ENCODE data around the gene SLC35E2B.
"Not testable (repeated sequence)": the region's sequence is repeated elsewhere in the genome, so short reads cannot be mapped to it uniquely, and the experiment has no call there.

SLC35E2B gene

DNA sequence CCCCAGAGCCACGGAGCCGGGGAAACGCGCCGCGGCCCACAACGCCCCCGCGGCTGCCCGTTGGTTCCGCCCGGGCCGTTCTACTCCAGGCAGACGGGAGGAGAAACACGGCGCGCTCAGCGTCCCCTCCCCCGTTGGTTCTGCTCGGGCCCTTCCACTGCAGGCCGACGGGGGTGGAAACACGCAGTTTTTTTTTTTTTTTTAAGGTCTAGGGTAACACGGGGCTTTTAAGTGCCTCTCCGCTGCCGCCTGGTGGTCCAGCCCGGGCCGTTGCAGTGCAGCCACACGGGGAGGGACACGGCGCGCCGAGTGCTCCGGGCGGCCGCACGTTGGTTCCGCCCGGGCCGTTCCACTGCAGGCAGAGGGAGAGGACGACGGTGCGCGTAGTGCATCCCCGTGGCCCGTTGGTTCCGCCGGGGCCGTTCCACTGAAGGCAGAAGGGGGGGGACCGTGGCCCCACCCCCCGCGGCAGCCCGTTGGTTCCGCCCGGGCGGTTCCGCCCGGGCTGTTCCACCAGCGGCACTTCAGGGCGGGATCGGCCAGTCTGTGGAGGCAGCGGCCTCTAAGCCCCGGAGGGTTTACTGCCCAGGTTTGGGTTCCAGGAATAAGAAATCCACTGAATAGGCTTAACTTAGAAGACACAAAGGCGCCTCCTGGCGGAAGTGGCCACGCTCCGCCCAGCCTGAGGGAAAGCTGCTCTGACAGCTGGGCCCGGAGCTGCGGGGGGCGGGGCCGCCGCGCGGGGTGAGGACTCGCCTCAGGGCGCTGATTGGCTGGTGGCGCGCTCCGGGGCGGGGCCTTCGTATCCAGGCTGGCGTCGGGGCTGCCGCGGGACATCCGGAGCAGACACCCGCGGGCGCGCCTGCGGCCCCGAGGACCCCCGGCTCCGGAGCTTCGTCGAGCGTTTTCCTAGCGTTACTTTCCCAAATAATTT lies at the start of gene SLC35E2B:
Gene SLC35E2B, minus strand, starts transcription at position 82 of the 934 bp plus-strand sequence. CDS start 16,096 bp downstream, outside the sequence.
- peak; percentile 52 to 90 (median 89) for DNase-seq (ENCODE audit: low read depth in 3 of 3)

DNA sequence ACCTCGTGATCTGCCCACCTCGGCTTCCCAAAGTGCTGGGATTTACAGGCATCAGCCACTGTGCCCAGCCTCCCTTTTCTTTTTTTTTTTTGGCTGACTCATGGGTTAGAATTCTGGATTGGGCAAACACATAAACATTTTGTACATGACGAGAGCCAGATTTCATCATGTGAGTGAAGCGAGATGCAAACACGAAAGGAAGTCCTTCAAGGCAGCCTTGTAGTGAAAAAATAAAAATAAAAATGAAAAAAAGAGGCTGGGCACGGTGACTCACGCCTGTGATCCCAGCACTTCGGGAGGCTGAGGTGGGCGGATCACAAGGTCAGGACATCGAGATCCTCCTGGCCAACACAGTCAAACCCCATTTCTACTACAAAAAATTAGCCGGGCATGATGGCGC lies 48.4 kb upstream of the SLC35E2B start:
- DNase-seq (ENCODE audit: low read depth in 3 of 3), result not testable (repeated sequence)

DNA sequence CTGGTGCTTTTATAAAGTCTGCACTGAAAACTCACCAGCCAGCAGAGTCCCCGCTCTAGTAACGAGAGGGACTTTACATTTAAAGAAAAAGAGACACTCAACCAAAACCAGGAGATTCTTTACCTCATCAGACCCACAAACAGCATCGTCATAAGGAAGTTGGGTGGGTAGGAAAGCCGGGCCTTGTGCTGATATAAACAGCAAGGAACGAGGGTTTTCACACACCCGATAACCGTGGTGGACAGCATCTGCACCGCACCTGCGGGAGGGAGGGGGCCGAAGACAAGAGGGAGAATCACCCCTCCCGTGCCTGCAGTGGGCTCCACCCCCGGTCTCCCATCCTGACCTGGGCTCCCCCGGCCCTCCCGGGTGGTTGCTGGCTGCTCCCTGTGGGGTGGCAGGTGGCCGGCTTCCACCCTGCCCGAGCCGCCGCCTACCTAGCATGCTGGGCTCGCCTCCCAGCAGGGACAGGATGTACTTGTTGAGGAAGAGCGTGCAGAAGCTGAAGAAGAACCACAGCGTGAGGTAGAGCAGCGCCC lies 46.3 kb upstream of the SLC35E2B start:
- not testable (repeated sequence) for DNase-seq (ENCODE audit: low read depth in 3 of 3)

DNA sequence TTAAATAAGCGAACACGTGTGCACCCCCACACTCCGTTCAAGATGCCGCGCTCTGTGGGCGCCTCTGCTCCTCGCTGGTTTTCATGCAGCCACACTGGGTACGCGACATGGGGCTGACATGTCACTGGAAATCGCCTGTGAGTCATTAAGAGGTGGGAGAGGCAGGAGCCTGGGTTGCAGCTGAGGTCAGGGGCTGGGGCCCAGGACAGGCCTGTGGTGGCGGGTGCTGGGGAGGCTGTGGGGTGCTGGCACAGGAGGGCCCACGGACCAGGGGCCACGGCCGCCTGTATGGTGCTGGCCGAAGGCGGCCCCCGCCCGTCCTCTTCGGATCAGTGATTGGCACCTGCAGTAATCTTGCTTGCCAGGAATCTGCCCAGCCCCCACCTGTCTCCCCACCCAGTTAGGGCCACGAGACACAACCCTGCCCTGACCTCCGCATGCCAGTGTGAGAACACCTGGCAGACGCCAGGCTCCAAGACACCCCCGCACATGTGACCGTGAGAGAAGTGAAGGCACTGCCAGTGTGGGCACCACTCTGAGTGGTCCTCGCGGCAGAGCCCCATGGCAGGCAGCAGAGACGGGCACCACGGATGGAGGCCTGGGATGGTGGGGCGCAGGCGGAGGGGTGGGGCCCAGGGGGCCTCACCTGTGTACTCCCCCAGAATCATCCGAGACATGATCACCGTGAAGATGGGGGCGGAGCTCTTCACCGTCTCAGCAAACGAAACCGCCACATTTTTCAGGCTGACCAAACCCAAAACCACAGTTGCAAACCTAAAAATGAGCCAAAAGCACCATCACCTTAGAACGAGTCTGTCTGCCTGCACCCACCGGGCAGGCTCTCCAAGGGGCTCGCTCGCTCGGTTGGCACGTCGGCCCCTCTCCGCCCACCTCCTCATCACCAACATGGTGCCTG lies 45.3 kb upstream of the SLC35E2B start:
- not testable (repeated sequence) for DNase-seq (ENCODE audit: low read depth in 3 of 3)

DNA sequence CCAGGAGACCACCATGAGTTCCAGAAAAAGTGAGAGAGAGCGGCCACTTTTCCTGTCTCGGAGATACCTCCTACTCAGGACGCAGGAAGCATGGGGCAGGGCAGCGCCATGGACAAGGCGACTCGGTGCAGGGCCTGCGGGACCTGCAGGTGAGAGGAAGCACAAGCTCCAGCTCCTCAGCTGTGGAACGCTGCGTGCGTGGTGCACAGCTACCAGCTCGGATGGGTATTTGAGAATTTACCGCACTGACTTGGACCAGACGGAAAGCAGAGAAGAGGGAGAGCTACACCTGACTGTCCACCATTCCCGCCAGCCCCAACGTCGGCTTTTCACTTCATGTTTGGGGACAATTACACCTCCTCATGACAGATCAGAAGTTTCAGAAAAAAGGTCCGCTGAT lies 39.8 kb upstream of the SLC35E2B start:
- DNase-seq (ENCODE audit: low read depth in 3 of 3), result no peak

DNA sequence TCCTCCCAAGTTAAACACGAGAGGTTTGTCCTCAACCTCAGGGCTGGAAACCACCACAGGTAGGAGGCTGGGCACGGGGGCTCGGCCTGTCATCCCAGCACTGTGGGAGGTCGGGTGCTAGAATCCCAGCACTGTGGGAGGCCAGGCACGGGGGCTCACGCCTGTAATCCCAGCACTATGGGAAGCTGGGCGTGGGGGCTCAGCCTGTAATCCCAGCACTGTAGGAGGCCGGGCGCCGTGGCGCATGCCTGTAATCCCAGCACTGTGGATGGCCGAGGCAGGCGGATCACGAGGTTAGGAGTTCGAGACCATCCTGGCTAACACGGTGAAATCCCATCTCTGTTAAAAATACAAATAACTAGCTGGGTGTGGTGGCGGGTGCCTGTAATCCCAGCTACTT lies 38.3 kb upstream of the SLC35E2B start:
- DNase-seq (ENCODE audit: low read depth in 3 of 3), result no peak

DNA sequence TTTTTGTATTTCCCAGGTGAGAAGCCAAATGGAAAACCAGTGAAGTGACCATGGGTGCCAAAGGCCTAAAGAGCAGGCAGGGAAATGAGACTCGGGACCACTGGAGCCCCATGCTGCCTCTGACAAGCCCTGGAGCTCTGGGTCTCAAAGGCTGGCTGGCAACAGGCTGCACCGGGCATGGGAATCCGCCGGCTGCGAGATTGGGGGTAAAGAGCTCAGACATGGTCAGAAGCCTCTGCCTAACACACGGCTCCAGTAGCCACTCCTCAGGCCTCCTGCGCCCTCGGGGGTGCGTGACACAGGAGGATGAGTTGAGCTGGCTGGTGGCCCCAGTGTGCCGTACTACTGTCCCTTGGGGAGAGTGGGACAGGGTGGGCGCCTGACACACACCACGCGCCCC lies 37.6 kb upstream of the SLC35E2B start:
- not testable (repeated sequence) for DNase-seq (ENCODE audit: low read depth in 3 of 3)

DNA sequence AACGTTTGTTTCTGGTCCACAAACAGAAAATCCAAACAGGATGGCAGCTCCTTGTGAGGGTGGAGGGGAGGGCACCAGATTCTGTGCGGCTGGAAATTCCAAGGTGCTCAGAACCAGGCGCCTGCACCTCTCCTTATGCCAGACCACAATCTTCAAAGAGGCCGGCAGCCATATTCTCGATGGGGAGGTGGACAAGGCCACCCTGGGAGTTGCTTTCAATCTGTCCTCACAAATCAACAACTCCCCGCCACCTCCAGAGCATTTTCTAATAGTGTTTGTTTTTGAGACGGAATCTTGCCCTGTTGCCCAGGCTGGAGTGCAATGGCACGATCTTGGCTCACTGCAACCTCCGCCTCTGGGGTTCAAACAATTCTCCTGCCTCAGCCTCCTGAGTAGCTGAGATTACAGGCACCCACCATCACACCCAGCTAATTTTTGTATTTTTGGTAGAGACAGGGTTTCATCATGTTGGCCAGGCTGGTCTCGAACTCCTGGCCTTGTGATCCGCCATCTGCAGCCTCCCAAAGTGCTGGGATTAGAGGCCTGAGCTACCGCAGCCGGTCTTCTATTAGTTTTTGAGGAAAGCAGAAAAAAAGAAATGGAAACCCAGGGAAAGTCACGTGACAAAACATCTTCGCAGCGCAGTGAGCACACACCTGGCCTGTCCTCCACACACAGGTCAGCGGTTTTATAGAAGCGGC lies 36.7 kb upstream of the SLC35E2B start:
- not testable (repeated sequence) for DNase-seq (ENCODE audit: low read depth in 3 of 3)

DNA sequence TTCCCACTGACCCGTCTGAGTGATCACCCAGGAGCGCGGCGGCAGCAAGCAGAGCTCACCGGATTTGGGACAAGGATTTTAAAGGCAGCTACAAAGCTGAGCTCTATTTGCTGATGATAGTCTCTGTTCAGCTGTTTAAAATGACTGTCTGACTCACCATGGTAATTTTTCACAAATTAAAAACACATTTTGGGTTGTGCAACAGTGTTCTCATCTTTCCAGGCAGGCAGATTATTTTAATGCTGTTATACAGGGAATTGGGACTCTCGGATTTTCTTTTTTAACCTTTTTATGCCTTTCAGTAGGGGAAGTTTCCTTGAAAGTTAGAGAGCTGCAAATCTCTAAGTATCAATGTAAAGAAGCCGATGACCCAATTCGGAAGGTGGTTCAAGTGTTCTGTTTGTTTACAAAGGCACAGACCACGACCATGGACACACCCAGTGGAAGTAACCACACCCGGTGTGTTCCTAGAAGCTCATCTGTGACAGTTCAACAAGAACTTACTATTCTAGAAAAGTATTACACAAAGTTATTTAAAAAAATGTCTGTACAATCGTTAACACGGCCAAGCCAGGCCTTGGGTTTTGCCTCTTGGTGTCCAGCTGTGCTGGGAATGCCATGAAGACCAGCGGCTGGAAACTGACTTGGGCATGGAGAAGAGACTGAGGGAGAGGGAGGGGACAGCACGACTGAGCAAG lies 35.9 kb upstream of the SLC35E2B start:
- not testable (repeated sequence) for DNase-seq (ENCODE audit: low read depth in 3 of 3)

DNA sequence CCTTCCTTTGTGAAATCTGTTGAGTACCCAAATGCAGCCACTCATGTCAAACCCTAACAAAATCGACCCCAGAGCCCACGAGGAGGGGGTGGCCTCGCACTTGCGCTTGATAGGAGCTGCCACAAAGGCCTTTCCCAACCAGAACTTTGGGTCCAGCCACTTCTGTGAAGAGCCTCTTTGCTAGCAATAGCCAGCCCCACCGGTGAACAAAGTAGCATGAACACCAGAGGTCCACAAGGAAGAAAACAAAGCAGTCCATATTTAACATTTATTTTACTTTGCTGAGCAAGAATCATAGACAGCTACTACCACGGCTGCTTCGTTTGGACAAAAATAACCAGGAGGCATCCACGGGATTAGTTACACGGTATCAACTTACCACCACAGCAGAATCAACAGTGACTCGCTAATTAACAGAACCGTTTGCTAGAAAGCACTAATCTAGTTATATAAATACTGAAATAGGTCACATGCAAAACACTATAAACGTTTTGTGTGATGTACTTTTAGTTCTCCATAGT lies 34.6 kb upstream of the SLC35E2B start:
- not testable (repeated sequence) for DNase-seq (ENCODE audit: low read depth in 3 of 3)

DNA sequence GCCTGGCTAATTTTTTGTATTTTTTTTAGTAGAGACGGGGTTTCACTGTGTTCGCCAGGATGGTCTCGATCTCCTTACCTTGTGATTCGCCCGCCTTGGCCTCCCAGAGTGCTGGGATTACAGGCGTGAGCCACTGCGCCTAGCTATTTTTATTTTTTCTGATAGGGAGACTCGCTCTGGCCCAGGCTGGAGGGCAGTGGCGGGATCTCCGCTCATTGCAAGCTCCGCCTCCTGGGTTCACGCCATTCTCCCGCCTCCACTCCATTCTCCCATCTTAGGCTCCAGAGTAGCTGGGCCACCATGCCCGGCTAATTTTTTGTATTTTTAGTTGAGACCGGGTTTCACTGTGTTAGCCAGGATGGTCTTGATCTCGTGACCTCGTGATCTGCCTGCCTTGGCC lies 33.5 kb upstream of the SLC35E2B start:
- not testable (repeated sequence) for DNase-seq (ENCODE audit: low read depth in 3 of 3)

DNA sequence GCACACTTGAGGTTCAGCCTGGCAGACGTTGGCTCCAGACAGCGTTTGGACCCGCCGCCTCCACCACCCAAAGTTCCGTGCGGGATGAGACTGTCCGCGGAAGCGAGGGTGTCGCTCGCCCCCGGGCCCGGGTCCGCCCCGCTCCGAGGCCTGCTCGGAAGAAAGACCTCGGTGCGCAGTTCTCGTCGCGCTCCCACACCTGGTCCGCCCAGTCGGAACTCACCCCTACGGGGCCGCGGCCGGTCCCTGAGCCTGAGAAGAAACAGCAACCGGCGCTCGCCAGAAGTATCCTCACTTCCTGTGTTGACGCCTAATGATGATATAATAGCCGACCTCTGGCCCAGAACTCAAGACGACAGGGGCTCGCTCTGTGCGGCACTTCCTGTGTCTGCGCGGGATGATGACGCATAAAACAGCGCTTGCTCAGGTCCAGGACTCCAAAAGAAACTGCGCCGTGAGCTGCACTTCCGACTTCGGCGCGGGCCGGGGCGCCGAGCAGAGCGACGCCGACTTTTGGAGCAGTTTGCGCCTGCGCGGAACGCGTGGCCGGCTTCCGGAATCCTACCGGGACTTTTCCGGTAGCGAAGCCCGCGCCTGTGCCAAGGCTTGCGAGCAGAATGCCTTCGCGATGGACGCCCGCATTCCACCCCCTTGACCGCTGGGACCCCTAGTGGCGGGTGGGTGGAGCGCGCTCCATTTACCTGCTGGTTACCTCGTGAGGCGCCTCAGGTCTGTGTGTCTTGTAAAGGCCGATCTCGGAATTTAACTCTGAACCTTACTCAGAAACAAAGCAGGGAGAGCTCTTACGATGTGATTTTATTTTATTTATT lies 31.7 kb upstream of the SLC35E2B start, which contains the start of gene CDK11A:
Gene CDK11A, minus strand, starts transcription at position 323 of the 830 bp plus-strand sequence. CDS start 1,539 bp downstream, outside the sequence.
- DNase-seq (ENCODE audit: low read depth in 3 of 3), result peak; percentile 90 to 99 (median 98)

DNA sequence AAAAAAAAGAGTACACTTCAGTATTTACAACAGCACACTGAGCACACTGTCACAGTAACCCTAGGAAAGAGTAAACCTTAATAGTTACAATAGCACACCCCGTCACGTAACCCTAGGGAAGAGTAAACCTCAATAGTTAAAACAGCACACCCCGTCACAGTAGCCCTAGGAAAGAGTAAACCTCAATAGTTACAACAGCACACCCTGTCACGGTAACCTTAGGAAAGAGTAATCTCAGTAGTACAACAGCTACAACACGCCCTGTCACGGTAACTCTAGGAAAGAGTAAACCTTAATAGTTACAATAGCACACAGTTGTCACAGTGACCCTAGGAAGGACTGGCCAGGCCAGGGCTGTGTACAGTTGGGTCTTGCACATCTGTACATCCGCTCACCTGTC lies 28.6 kb upstream of the SLC35E2B start:
- no peak for DNase-seq (ENCODE audit: low read depth in 3 of 3)

DNA sequence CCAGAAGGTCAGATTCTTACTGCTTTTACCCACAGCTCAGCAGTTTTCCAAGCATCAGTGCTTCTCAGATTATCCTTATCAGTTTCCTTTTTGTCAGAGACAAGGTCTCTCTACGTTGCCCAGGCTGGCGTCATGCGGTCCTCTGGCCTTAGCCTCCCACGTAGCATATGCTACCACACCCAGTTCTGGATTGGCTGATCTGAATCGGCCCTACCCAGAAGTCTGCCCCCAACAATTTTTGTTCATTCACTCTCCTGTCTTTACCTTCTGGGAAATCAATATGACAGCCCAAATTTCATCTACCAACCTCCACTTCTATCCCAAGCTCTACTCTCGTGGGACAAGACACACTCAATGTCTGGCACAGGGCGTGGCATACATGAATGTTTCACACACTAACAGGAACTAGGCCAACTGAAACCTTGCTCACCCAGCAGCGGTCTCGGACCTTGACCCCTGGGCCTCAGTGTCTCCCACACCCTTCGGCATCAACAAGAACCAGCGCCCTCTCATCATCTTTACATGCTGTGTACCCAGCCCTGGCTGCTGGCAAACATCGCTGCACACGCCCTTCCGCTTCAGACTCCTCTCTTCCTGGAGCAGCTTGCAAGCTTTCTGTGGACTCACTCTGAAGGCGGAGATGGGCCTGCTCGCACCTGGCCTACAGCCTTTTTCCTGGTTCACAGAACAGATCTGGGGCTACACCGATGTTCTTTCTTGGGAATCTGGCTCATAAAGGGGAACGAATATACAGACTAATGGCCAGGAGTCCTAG lies 22.7 kb upstream of the SLC35E2B start:
- not testable (repeated sequence) for DNase-seq (ENCODE audit: low read depth in 3 of 3)

DNA sequence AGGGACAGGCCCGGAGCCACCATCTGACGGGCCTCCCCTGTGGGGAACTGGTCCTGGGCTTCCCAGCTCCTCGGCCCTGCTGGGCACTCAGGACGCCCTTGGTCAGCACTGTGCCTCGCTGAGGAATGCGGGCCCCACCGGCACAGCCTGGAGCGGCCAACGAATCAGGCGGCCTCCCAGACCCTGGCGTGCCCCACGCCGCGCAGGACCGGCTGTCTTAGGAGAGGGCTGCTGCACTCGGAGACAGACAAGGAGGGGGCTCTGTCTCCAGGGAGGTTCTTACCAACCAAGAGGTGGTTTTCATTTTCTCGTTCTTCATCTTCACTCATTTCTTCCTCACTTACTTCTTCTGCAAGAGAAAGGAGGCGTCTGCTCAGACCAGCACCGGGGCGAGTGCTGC lies 15.3 kb upstream of the SLC35E2B start:
- not testable (repeated sequence) for DNase-seq (ENCODE audit: low read depth in 3 of 3)

DNA sequence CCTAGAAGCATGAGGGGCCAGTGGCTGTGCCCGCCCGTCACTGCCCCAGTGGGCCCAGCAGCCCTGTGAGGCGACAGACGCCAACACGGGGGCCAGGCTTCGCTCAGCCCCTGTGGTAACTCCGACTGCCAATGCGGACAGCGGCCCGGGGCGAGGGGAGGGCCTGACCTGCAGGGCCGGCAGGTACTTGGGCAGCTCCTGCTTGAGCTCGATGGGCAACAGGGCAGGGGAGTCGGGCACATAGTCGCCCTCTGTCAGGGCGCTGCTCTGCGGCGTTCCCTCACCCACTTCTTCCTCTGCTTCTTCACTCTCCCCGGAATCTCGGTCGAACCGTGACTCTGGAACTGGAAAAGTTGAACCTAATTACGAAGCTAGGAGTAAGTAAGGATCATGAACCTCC lies 14.6 kb upstream of the SLC35E2B start:
- not testable (repeated sequence) for DNase-seq (ENCODE audit: low read depth in 3 of 3)

DNA sequence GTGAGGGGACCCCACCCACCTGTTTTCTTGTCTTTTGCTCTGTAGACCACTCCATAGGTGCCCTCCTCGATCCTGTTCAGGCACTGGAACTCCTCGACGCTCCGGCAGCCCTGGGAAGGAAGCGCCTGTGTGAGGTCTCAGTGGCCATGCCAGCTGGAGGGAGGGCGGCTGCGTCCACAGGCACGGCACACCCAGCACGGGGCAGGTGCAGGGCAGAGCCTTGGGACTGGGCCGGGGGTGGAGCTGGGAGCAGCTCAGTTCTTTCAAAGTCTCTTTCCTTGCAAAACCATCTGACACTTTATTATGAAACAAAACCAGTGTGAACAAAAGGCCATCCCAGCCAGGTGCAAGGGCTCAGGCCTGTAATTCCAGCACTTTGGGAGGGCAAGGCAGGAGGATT lies 13.0 kb upstream of the SLC35E2B start:
- DNase-seq (ENCODE audit: low read depth in 3 of 3), result not testable (repeated sequence)

DNA sequence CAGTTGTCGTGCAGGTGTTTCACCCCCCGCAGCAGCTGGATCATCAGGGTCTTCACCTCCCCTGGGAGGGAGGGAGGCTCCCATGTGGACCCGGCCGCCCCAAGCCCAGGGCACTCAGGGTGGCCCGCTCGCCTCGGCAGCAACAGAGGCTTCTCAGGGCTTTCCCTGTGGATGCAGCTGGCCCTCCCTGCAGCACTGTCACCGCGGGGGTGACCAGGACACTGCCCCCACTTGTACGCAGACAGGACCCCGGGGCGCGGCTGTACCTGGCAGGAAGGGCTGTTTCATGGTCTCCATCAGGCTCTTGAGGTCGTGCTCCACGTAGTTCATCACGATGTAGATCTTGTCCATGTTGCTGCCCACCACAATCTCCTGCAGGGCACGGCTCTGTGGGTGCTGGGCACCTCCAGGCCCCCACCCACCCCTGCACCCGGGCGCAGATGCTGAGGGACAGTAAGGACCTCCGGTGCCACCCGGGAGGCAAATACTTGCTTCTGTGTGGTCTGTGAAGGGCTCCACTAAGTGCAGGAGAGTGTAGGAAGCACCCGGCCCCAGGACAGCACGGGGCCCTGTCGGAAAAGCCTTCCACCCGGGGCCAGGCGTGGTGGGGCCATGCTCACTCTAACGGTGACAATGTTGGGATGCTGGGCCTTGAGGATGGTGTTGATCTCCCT lies 11.8 kb upstream of the SLC35E2B start:
- not testable (repeated sequence) for DNase-seq (ENCODE audit: low read depth in 3 of 3)
